H9 (cell line): ENCODE data around the gene ZIC5. TPM values are rescaled to one million over a fixed set of nuclear protein-coding genes. Genes with fewer than 3 reads are reported as not detected.
A peak's percentile ranks its signal among the peaks of the same experiment; 100 is the strongest.

Experiments
- DNase-seq: peaks from one replicate; pipeline ENCODE4 v3.0.0-alpha.2; 2017
- H2AFZ ChIP-seq: one replicate; pipeline ENCODE4 v1.6.1; 2013; ENCODE audit warnings: mild to moderate bottlenecking, low read length, control low read depth, moderate library complexity
- H2AK5ac ChIP-seq: 2 replicates; pipeline ENCODE4 v1.6.1; 2013; ENCODE audit warnings: low read length, control low read depth, mixed read lengths; ENCODE audit not compliant: insufficient read length
- H2BK120ac ChIP-seq: one replicate; pipeline ENCODE4 v1.6.1; 2013; ENCODE audit warnings: low read depth, mild to moderate bottlenecking, low read length, control low read depth, inconsistent platforms; ENCODE audit not compliant: poor library complexity, severe bottlenecking
- H2BK12ac ChIP-seq: 2 replicates; pipeline ENCODE4 v1.6.1; 2013; ENCODE audit warnings: low read length, control low read depth, mixed read lengths, low read depth; ENCODE audit not compliant: insufficient read length
- H2BK15ac ChIP-seq: 2 replicates; pipeline ENCODE4 v1.6.1; 2013; ENCODE audit warnings: low read depth, low read length, control low read depth
- H2BK20ac ChIP-seq: one replicate; pipeline ENCODE4 v1.6.1; 2013; ENCODE audit warnings: low read depth, mild to moderate bottlenecking, low read length, control low read depth, inconsistent platforms; ENCODE audit not compliant: poor library complexity, severe bottlenecking
- H2BK5ac ChIP-seq: 2 replicates; pipeline ENCODE4 v1.6.1; 2013; ENCODE audit warnings: low read length, control low read depth, mixed read lengths; ENCODE audit not compliant: insufficient read length
- H3K14ac ChIP-seq: 2 replicates; pipeline ENCODE4 v1.6.1; 2013; ENCODE audit warnings: low read length, control low read depth; ENCODE audit not compliant: insufficient read depth
- H3K18ac ChIP-seq: 2 replicates; pipeline ENCODE4 v1.6.1; 2013; ENCODE audit warnings: low read depth, mild to moderate bottlenecking, mixed read lengths, low read length, control low read depth; ENCODE audit not compliant: insufficient read length
- H3K23ac ChIP-seq: 2 replicates; pipeline ENCODE4 v1.6.1; 2013; ENCODE audit warnings: low read length, control low read depth, mixed read lengths, low read depth; ENCODE audit not compliant: insufficient read length
- H3K23me2 ChIP-seq: 2 replicates; pipeline ENCODE4 v1.6.1; 2013; ENCODE audit warnings: low read depth, mild to moderate bottlenecking, mixed read lengths, low read length, control low read depth; ENCODE audit not compliant: insufficient read length, poor library complexity, severe bottlenecking
- H3K27ac ChIP-seq: 2 replicates; pipeline ENCODE4 v1.5.1; 2013; ENCODE audit warnings: low read length, control low read depth, mixed read lengths, low read depth; ENCODE audit not compliant: insufficient read length
- H3K27me3 ChIP-seq: 2 replicates; pipeline ENCODE4 v1.6.1; 2013; ENCODE audit warnings: low read length, control low read depth, inconsistent platforms; ENCODE audit not compliant: insufficient read depth
- H3K4ac ChIP-seq: 2 replicates; pipeline ENCODE4 v1.6.1; 2013; ENCODE audit warnings: low read depth, mild to moderate bottlenecking, control low read depth, inconsistent platforms, low read length, moderate library complexity
- H3K4me1 ChIP-seq: 2 replicates; pipeline ENCODE4 v1.6.1; 2013; ENCODE audit warnings: low read length, control low read depth, inconsistent platforms; ENCODE audit not compliant: insufficient read depth
- H3K4me2 ChIP-seq: 2 replicates; pipeline ENCODE4 v1.6.1; 2013; ENCODE audit warnings: low read length, control low read depth, mixed read lengths; ENCODE audit not compliant: insufficient read length, insufficient read depth
- H3K56ac ChIP-seq: 2 replicates; pipeline ENCODE4 v1.6.1; 2013; ENCODE audit warnings: low read depth, mild to moderate bottlenecking, mixed read lengths, low read length, control low read depth; ENCODE audit not compliant: insufficient read length
- H3K79me1 ChIP-seq: 2 replicates; pipeline ENCODE4 v1.6.1; 2013; ENCODE audit warnings: low read depth, mild to moderate bottlenecking, moderate library complexity, low read length, control low read depth, inconsistent platforms; ENCODE audit not compliant: insufficient read depth, poor library complexity, severe bottlenecking
- H3K79me2 ChIP-seq: 2 replicates; pipeline ENCODE4 v1.6.1; 2013; ENCODE audit warnings: low read length, control low read depth, inconsistent platforms; ENCODE audit not compliant: insufficient read depth
- H3K9ac ChIP-seq: 2 replicates; pipeline ENCODE4 v1.6.1; 2013; ENCODE audit warnings: low read length, control low read depth, mixed read lengths; ENCODE audit not compliant: insufficient read length; ENCODE audit errors: extremely low read depth
- H3K9me3 ChIP-seq: one replicate; pipeline ENCODE4 v1.6.1; 2013; ENCODE audit warnings: low read depth, low read length, inconsistent platforms; ENCODE audit not compliant: control insufficient read depth
- H3T11ph ChIP-seq: one replicate; pipeline ENCODE4 v1.6.1; 2013; ENCODE audit warnings: mild to moderate bottlenecking, low read length, control low read depth, inconsistent platforms
- H4K20me1 ChIP-seq: one replicate; pipeline ENCODE4 v1.6.1; 2013; ENCODE audit not compliant: control insufficient read depth, insufficient read length, insufficient read depth
- H4K5ac ChIP-seq: 2 replicates; pipeline ENCODE4 v1.6.1; 2013; ENCODE audit warnings: low read depth, mild to moderate bottlenecking, mixed read lengths, low read length, control low read depth; ENCODE audit not compliant: insufficient read length
- H4K8ac ChIP-seq: replicated peaks from 2 replicates; pipeline ENCODE4 v1.6.1; 2013; ENCODE audit warnings: low read length, control low read depth, mixed read lengths, low read depth; ENCODE audit not compliant: insufficient read length
- H4K91ac ChIP-seq: 2 replicates; pipeline ENCODE4 v1.6.1; 2013; ENCODE audit warnings: low read depth, mild to moderate bottlenecking, moderate library complexity, mixed read lengths, low read length, control low read depth; ENCODE audit not compliant: insufficient read length
- H3K27ac Mint-ChIP-seq, 3 experiments: 2 replicates in 2 of 3; 3 replicates in 1 of 3; pipeline ENCODE4 v1.8.0; 2020 to 2021; ENCODE audit warnings: mixed read lengths in 3 of 3, mild to moderate bottlenecking in 1 of 3, moderate library complexity in 1 of 3
- H3K27me3 Mint-ChIP-seq: 2 replicates; pipeline ENCODE4 v1.8.0; 2021; ENCODE audit warnings: low read depth, mild to moderate bottlenecking, moderate library complexity, mixed read lengths
- H3K36me3 Mint-ChIP-seq, 3 experiments: 2 replicates in 2 of 3; 3 replicates in 1 of 3; pipeline ENCODE4 v1.8.0; 2020 to 2021; ENCODE audit warnings: low read depth in 3 of 3, mixed read lengths in 3 of 3; ENCODE audit not compliant: insufficient read depth in 1 of 3
- H3K4me1 Mint-ChIP-seq, 2 experiments: 2 replicates each; pipeline ENCODE4 v1.8.0; 2020; ENCODE audit warnings: mixed read lengths in 2 of 2
- H3K4me3 Mint-ChIP-seq, 2 experiments: 2 replicates in 1 of 2; 3 replicates in 1 of 2; pipeline ENCODE4 v1.8.0; 2020 to 2021; ENCODE audit warnings: mild to moderate bottlenecking in 2 of 2, mixed read lengths in 2 of 2, moderate library complexity in 1 of 2
- H3K9me3 Mint-ChIP-seq, 2 experiments: 2 replicates in 1 of 2; 3 replicates in 1 of 2; pipeline ENCODE4 v1.8.0; 2020; ENCODE audit warnings: mild to moderate bottlenecking in 2 of 2, mixed read lengths in 2 of 2, moderate library complexity in 1 of 2
- WGBS: extraction: QIAGEN DNeasy Blood & Tissue Kit; methylation state at CpG from one replicate; pipeline ENCODE4 v1.1.7; 2013; ENCODE audit warnings: missing lambda C conversion rate, low lambda C conversion rate, mixed read lengths; ENCODE audit not compliant: insufficient read length; ENCODE audit errors: extremely low coverage; 5-methylcytosine and 5-hydroxymethylcytosine counted together
- total RNA-seq: library from RNA; stranded (reverse); gene quantifications from 2 replicates; pipeline ENCODE4 v1.2.1, GENCODE V29; 2021
- TF ChIP-seq, protein P1 (sequence below): fragments of 200-600 bp; sonication (generic); conservative IDR thresholded peaks from 3 replicates; pipeline ENCODE4 v1.8.0; 2021; ENCODE audit warnings: antibody characterized with exemption, mild to moderate bottlenecking

The ZIC5 gene
- total RNA-seq, 1 experiment from 2014 or later, result 51.9 TPM

GRCh38 chr13:99993660-99994637, 22.4 kb upstream of the ZIC5 start:
- Histone ChIP-seq H3T11ph (no peak overlapping the region), H2BK120ac (no peak overlapping the region), H4K91ac (no peak overlapping the region), H3K4me1 (peaks cover 5% of the 10 kb centered on the region; the same call in 1 of the 2 replicates), H2BK20ac (no peak overlapping the region), H3K27ac (no peak overlapping the region), H3K4ac (no peak overlapping the region), H2BK15ac (no peak overlapping the region), H3K23me2 (peaks cover 46% of the 10 kb centered on the region), H3K56ac (no peak overlapping the region), H3K18ac (no peak overlapping the region), H4K20me1 (no peaks in the 10 kb centered on the region), H3K79me1 (no peaks in the 10 kb centered on the region), H3K4me2 (no peak overlapping the region), H3K14ac (no peak overlapping the region), H3K79me2 (no peaks in the 10 kb centered on the region), H2AFZ (no peak overlapping the region), H2AK5ac (no peak overlapping the region), H3K9me3 (no peaks in the 10 kb centered on the region), H4K8ac (no peak overlapping the region), H4K5ac (no peak overlapping the region), H3K9ac (no peak overlapping the region), H2BK12ac (no peak overlapping the region), H3K27me3 (peaks cover 43% of the 10 kb centered on the region; the same call in 1 of the 2 replicates), H3K23ac (no peak overlapping the region), H2BK5ac (no peak overlapping the region)
- Mint-ChIP-seq H3K4me3 (peak overlapping the region in 1 of 2 experiments; percentile 61; a peak in 3 of 5 replicates), H3K9me3 (peaks cover 0 to 9% of the 10 kb centered on the region in 2 experiments; a peak in 2 of 5 replicates), H3K27ac (no peak overlapping the region), H3K27me3 (peaks cover 85% of the 10 kb centered on the region), H3K4me1 (peaks cover 66 to 75% of the 10 kb centered on the region in 2 experiments), H3K36me3 (no peaks in the 10 kb centered on the region; a peak in 1 of 7 replicates)
- TF ChIP-seq, protein P1, sequence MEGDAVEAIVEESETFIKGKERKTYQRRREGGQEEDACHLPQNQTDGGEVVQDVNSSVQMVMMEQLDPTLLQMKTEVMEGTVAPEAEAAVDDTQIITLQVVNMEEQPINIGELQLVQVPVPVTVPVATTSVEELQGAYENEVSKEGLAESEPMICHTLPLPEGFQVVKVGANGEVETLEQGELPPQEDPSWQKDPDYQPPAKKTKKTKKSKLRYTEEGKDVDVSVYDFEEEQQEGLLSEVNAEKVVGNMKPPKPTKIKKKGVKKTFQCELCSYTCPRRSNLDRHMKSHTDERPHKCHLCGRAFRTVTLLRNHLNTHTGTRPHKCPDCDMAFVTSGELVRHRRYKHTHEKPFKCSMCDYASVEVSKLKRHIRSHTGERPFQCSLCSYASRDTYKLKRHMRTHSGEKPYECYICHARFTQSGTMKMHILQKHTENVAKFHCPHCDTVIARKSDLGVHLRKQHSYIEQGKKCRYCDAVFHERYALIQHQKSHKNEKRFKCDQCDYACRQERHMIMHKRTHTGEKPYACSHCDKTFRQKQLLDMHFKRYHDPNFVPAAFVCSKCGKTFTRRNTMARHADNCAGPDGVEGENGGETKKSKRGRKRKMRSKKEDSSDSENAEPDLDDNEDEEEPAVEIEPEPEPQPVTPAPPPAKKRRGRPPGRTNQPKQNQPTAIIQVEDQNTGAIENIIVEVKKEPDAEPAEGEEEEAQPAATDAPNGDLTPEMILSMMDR, result no peak
- no peak for DNase-seq
- no CpG with 5 or more reads among the region's 9 CpGs for WGBS
